ENCODE data around the gene CENPB. TPM values are rescaled to one million over a fixed set of nuclear protein-coding genes. Genes with fewer than 3 reads are reported as not detected.
A peak's percentile ranks its signal among the peaks of the same experiment; 100 is the strongest.

Gene CENPB
- total RNA-seq, 1 donor from 2014 or later = 86.0 TPM

- DNase-seq (ENCODE audit: low read depth) = peak; percentile 98
Measured at GRCh38 chr20:3767427-3768341, 18.9 kb downstream of the CENPB start, which contains the start of gene ADISSP. Gene ADISSP, minus strand, starts transcription at chr20:3767753. Its CDS starts 7,653 bp downstream, at chr20:3760100.

GRCh38 chr20:3767110-3767426 is 19.5 kb downstream of the CENPB start:
- no peak for DNase-seq (ENCODE audit: low read depth)

GRCh38 chr20:3766422-3767109 is 20.0 kb downstream of the CENPB start:
- no peak for DNase-seq (ENCODE audit: low read depth)

- no peak for DNase-seq (ENCODE audit: low read depth)
Measured at GRCh38 chr20:3765171-3765882, 21.2 kb downstream of the CENPB start.

GRCh38 chr20:3764659-3765058 is 21.9 kb downstream of the CENPB start:
- no peak for DNase-seq (ENCODE audit: low read depth)

- DNase-seq (ENCODE audit: low read depth) = no peak
Measured at GRCh38 chr20:3763671-3764601, 22.6 kb downstream of the CENPB start.

- no peak for DNase-seq (ENCODE audit: low read depth)
Measured at GRCh38 chr20:3760655-3761348, 25.7 kb downstream of the CENPB start.

GRCh38 chr20:3759884-3760283 is 26.7 kb downstream of the CENPB start:
- DNase-seq (ENCODE audit: low read depth) = no peak

GRCh38 chr20:3759316-3759823 is 27.2 kb downstream of the CENPB start:
- DNase-seq (ENCODE audit: low read depth) = no peak

GRCh38 chr20:3758566-3758965 is 28.0 kb downstream of the CENPB start:
- DNase-seq (ENCODE audit: low read depth) = no peak

GRCh38 chr20:3757268-3757667 is 29.3 kb downstream of the CENPB start:
- DNase-seq (ENCODE audit: low read depth) = no peak

GRCh38 chr20:3755814-3756480 is 30.6 kb downstream of the CENPB start:
- DNase-seq (ENCODE audit: low read depth) = peak; percentile 60

GRCh38 chr20:3755269-3755668 is 31.3 kb downstream of the CENPB start:
- DNase-seq (ENCODE audit: low read depth) = no peak

GRCh38 chr20:3754276-3754630 is 32.3 kb downstream of the CENPB start:
- no peak for DNase-seq (ENCODE audit: low read depth)

- DNase-seq (ENCODE audit: low read depth) = no peak
Measured at GRCh38 chr20:3753501-3754275, 32.9 kb downstream of the CENPB start.

- DNase-seq (ENCODE audit: low read depth) = peak; percentile 70
Measured at GRCh38 chr20:3753098-3753497, 33.4 kb downstream of the CENPB start.

GRCh38 chr20:3752386-3752759 is 34.2 kb downstream of the CENPB start:
- no peak for DNase-seq (ENCODE audit: low read depth)

- no peak for DNase-seq (ENCODE audit: low read depth)
Measured at GRCh38 chr20:3751675-3752385, 34.7 kb downstream of the CENPB start.
